ENCODE measurements around the gene SAG.

DNA sequence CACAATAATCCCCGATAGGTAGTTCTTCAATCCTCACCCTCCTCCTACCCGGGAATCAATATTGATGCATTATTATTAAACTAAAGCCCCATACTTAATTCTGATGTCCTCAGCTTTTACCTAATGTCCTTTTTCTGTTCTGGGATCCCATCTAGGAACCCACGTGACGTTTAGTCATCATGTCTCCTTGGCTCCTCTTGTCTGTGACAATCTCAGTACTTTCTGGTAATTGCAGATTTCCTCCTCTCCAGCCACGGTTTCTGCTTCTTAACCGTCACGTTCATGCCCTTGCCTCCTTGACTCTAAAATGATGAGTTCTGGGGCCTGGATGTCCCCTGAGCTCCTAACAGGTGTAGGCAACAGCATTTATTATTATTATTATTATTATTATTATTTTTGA is 43.8 kb downstream of the SAG start:
- TF ChIP-seq, protein P1, sequence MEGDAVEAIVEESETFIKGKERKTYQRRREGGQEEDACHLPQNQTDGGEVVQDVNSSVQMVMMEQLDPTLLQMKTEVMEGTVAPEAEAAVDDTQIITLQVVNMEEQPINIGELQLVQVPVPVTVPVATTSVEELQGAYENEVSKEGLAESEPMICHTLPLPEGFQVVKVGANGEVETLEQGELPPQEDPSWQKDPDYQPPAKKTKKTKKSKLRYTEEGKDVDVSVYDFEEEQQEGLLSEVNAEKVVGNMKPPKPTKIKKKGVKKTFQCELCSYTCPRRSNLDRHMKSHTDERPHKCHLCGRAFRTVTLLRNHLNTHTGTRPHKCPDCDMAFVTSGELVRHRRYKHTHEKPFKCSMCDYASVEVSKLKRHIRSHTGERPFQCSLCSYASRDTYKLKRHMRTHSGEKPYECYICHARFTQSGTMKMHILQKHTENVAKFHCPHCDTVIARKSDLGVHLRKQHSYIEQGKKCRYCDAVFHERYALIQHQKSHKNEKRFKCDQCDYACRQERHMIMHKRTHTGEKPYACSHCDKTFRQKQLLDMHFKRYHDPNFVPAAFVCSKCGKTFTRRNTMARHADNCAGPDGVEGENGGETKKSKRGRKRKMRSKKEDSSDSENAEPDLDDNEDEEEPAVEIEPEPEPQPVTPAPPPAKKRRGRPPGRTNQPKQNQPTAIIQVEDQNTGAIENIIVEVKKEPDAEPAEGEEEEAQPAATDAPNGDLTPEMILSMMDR (conservative IDR thresholded peaks at IDR 0.05; ENCODE audit: low read length), result no peak
- no peak for TF ChIP-seq EZH2phosphoT487 (IDR thresholded peaks at IDR 0.05; ENCODE audit: borderline replicate concordance, low read depth, low read length)

Measured in OCI-LY7 (cell line).